NCI-H2227 (cell line): Measurements from ENCODE around the gene RABGAP1L.
"Not testable (repeated sequence)": the region's sequence is repeated elsewhere in the genome, so short reads cannot be mapped to it uniquely, and the experiment has no call there.

ENCODE experiments used
- DNase-seq: peaks from one replicate; lab custom pipeline; 2025; ENCODE audit not compliant: unreplicated experiment; lab: John Stamatoyannopoulos, UW

RABGAP1L gene

GRCh38 chr1:174700314-174700713, 541.0 kb downstream of the RABGAP1L start:
- DNase-seq: no peak

GRCh38 chr1:174700775-174701174, 541.5 kb downstream of the RABGAP1L start:
- no peak for DNase-seq

- no peak for DNase-seq
Observed at GRCh38 chr1:174701565-174701964, 542.2 kb downstream of the RABGAP1L start.

DNA sequence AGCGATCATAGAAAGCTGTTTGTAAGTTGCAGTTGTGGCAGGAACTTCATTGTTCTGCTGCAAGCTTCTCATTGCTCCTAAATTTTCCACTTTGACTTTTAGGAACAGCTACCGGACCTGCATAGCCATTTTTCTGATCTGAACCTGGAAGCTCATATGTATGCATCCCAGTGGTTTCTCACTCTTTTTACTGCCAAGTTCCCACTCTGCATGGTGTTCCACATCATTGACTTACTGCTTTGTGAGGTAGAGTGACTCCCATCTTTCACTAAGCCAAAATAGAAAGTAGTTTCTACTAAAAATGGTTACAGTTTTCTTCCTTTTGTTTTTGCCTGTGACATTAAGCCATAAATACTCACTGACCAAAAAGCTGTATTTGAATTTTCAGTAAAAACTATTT, 542.7 kb downstream of the RABGAP1L start:
- no peak for DNase-seq

DNA sequence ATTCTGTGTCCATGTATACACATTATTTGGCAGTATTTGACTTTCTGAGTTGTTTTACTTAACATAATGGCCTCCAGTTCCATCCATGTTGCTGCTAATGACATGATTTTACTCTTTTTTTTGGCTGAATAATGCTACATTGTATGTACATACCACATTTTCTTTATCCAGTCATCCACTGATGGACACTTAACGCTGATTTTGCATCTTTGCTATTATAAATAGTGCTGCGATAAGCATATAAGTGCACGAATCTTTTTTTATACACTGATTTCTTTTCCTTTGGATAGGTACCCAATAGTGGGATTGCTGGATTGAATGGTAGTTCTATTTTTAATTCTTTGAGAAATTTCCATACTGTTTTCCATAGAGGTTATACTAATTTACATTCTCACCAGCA, 544.0 kb downstream of the RABGAP1L start:
- DNase-seq: no peak

DNA sequence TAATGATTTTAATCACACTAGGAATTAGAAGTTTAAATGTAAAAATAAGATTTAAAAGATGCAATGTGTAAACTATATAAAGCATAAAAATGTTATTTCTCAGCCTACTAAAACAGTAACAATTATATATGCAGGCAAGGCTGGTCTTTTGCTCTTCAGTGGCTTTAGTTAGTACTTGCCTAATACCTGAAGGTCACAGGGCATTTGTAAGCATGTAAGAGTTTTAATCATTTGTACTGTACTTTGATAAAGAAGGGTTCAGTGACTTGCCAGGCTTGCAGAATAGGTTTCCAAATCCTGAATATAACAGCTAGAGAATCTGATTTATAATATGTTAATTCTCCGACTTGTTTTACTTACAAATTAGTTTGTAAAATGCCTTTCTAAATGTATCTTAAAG, 545.0 kb downstream of the RABGAP1L start:
- DNase-seq: no peak

GRCh38 chr1:174710868-174711845, 551.8 kb downstream of the RABGAP1L start:
- DNase-seq: no peak

DNA sequence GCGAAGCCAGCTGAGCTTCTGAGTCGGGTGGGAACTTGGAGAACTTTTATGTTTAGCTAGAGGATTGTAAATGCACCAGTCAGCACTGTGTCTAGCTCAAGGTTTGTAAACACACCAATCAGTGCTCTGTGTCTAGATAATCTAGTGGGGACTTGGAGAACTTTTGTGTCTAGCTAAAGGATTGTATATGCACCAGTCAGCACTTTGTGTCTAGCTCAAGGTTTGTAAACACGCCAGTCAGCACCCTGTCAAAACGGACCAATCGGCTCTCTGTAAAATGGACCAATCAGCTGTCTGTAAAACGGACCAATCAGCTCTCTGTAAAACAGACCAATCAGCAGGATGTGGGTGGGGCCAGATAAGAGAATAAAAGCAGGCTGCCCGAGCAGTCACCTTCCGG, 552.5 kb downstream of the RABGAP1L start:
- DNase-seq: not testable (repeated sequence)

DNA sequence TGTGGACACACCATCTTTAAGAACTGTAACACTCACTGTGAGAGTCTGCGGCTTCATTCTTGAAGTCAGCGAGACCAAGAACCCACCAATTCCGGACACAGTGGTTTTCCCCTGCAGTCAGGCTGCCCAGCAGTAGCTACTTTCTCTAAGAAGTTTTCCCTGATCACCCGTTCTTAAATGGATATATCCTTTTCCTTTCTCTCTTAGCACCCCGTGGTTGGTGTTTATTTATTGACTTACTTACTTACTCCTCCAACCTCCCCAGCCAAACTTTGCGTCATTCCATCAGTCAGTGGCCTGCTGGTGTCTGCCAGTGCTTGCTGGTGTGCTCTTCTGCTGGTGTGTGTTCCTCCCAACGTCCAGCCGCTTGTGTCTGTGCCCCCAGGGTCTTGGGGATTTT, 553.2 kb downstream of the RABGAP1L start:
- DNase-seq: no peak

DNA sequence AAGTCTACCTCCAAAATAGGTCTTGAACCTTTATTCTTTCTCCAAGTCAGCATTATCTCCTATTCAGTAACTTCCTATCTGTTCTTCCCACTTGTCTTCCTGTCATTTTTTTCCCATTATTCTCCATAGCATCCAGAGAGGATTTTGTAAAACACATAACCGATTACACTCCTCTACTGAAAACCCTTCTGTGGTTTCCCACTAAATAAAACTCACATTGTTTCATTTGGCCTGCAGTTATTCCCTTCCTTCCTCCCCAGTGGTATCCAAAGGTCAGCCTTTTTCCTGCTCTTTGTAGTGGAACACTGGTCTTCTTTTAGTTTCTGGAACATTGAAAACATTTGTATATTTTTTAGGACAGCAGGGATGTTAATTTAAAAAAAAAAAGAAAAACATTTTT, 554.5 kb downstream of the RABGAP1L start:
- DNase-seq: no peak

GRCh38 chr1:174719194-174719593, 559.9 kb downstream of the RABGAP1L start:
- DNase-seq: no peak

DNA sequence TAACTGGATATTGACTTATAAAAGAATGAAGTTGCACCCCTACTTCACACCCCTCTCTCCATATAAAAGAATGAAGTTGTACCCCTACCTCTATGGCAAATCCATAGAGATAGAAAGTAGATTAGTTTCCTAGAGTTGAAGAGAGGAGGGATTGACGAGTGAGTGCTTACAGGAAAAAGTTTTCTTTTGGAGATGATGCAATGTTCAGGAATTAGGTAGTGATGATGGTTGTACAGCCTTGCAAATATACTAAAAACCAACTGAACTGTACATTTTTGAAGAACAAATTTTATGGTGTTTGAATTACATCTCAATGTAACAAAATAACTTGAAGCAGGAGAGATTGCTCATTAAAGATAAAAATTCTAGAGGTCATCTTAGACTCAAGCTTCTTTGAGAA, 561.3 kb downstream of the RABGAP1L start:
- DNase-seq: no peak

GRCh38 chr1:174721246-174721645, 561.9 kb downstream of the RABGAP1L start:
- no peak for DNase-seq

- no peak for DNase-seq
Observed at GRCh38 chr1:174723816-174724215, 564.5 kb downstream of the RABGAP1L start.

- DNase-seq: no peak
Observed at GRCh38 chr1:174724219-174724618, 564.9 kb downstream of the RABGAP1L start.

DNA sequence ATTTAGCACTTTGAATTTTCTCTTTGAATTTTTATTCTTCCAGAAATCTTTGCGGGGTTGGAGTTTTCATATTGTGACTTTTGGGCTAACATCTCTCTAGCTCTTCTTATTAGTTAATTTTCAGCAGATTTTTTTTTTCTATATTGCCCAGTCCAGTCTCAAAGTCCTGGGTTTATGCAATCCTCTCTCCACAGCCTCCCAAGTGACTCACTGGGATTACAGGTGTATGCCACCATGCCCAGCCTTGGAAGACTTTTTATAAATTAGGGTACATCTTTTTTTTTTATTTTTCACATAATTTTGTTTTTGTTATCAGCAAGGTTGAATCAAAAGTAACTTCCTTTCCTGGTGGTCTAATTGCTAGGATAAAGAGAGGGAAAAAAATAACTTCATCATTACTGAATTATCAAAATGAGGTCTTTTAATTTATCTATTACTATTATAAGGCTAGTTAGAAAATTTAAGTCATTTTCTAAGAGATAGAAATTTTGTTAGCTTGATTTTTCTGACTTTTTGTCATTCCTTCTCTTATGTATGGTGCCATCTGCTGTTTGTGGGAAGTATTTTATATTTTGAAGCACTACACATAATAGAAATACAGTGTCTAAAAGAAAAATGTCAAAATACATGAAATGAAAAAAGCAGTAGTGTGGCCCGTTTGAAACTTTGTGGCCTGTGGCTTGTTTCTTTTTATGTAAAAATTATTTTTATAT, 567.0 kb downstream of the RABGAP1L start:
- peak; percentile 43 for DNase-seq

DNA sequence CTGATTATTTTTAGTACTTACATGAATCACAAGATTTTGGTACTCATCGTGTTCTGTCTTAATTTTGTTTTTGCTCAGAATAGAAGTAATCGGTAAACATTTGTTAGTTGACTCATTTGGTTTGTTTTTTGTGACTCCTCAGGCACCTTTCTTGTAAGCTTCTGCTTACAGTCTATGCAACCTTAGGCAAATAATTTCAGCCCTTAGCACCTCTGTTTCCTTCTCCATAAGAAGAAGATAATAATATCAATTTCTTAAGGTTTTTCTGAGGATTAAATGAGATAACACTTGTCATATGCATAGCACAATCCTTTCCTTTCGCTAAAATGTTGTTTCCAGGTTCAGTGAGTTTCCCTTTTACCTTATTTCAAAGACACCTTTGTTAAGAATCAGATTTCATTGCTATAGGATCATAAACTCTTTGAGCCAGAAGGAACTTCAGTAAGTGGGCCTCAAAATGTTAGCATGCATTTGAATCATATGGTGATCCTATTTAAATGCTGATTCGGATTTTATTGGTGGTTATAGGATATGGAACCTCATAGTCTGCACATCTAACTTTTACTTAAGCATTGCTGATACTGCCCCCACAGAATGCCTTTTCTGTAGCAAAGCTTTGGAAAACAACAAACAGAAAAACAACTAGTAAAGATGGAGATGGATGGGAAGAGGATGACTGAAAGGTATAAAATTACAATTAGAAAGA, 567.7 kb downstream of the RABGAP1L start:
- DNase-seq: no peak

- no peak for DNase-seq
Observed at GRCh38 chr1:174734270-174734669, 575.0 kb downstream of the RABGAP1L start.

GRCh38 chr1:174736831-174737230, 577.5 kb downstream of the RABGAP1L start:
- DNase-seq: no peak

- DNase-seq: no peak
Observed at GRCh38 chr1:174740249-174740968, 581.1 kb downstream of the RABGAP1L start.
